IPS-18c (cell line): Measurements from ENCODE around the gene GNMT.
"Not testable (repeated sequence)": the region's sequence is repeated elsewhere in the genome, so short reads cannot be mapped to it uniquely, and the experiment has no call there.

ENCODE experiments used
- H3K4me3 ChIP-seq: 2 replicates; pipeline ENCODE4 v1.7.0; 2013; ENCODE audit warnings: low read depth, mild to moderate bottlenecking, low read length, moderate library complexity; ENCODE audit not compliant: insufficient read depth
- H3K9me3 ChIP-seq: one replicate; pipeline ENCODE4 v1.6.1; 2013; ENCODE audit warnings: mild to moderate bottlenecking, low read length, moderate library complexity; ENCODE audit not compliant: control insufficient read depth, insufficient read depth

The GNMT gene

GRCh38 chr6:42938987-42939809 is 21.4 kb upstream of the GNMT start:
- no peak overlapping the region for H3K4me3 ChIP-seq
- no peaks in the 10 kb centered on the region for H3K9me3 ChIP-seq

DNA sequence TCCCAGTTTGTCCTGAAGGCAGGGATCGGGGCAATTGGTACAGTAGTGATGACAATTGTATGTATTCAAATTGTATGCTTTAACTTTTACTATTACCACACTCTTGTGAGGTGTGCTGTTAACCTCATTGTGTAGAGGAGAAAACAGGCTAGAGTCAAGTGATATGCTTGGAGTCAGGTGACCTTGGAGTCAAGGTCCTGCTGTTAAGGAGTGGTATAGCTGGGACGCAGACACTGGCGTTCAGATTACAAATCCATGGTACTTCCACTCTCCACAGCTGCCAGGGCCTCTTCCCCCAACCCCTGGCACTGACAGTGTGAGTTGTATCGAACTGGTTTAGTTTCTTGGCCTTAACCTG is 20.8 kb upstream of the GNMT start:
- no peak overlapping the region for H3K4me3 ChIP-seq

DNA sequence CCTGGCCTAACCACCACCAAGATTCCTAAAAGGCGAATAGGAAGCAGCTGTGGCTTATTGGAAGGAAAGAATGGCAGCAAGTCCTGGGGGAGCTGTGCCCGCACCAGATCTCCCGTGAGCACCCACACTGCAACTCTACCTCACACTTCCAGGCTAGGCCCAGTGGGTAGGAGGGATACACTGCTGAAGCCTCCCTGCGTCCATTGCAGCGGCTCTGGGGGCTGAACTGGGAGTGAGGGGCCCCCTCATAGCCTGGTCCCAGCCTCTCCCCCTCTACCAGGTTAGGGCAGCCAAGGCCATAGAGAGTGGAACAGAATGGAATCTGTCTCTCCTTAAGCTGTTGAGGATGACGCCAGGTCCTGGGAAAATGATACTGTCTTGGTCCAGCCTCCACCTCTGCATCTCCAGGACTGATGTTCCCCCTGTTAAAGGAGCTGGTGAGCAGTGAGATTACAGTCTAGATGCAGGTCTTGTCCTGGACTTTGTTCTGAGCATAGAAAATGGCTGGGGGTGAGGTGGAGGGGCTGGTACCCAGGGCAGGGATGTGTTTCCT is 20.0 kb upstream of the GNMT start:
- Histone ChIP-seq H3K4me3 (no peak overlapping the region), H3K9me3 (no peaks in the 10 kb centered on the region)

More for the DNA sequence above, 20.8 kb upstream of the GNMT start:
- no peaks in the 10 kb centered on the region for H3K9me3 ChIP-seq

- H3K4me3 ChIP-seq, H3K9me3 ChIP-seq: not testable (repeated sequence)
Observed at GRCh38 chr6:42941356-42941755, 19.2 kb upstream of the GNMT start.

GRCh38 chr6:42942444-42942843 is 18.1 kb upstream of the GNMT start:
- no peak overlapping the region for H3K4me3 ChIP-seq
- H3K9me3 ChIP-seq = no peaks in the 10 kb centered on the region

GRCh38 chr6:42947950-42948349 is 12.6 kb upstream of the GNMT start:
- Histone ChIP-seq H3K4me3 (no peak overlapping the region), H3K9me3 (no peaks in the 10 kb centered on the region)

DNA sequence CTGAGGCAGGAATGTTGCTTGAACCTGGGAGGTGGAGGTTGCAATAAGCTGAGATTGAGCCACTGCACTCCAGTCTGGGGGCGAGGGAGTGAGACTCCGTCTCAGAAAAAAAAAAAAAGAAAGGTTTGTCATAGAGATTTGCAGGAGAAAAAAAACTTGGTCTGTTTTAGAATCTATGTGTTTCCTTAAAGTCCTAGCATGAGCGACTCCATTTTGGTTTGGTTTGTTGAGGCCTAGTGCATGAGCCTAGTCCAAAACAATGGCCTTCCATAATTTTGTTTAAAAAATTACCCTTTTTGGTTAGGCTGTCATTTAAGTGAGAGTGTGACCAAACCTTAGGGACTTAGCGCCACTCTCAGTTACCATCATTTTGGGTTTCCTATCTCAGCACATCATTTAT is 8.2 kb upstream of the GNMT start:
- H3K9me3 ChIP-seq = no peaks in the 10 kb centered on the region
- no peak overlapping the region for H3K4me3 ChIP-seq

DNA sequence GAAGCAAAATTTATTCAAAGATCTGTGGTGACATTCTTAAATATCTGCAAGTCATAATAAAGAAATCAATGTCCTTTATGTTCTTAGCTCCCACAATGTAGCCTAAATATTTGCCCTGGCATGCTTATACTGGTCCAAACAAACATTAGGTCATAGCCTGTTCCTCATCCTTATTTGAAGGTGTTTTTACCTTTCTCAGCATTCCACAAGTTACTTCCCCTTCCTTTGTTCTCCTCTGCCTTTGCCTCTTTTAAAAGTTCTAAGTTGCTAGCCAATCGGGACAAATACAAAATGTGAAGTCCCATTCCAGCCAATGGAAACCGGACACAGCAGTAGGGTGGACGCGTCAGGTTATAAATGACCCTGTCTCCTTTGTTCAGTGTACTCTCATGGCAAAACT is 6.1 kb upstream of the GNMT start:
- H3K9me3 ChIP-seq = not testable (repeated sequence)

DNA sequence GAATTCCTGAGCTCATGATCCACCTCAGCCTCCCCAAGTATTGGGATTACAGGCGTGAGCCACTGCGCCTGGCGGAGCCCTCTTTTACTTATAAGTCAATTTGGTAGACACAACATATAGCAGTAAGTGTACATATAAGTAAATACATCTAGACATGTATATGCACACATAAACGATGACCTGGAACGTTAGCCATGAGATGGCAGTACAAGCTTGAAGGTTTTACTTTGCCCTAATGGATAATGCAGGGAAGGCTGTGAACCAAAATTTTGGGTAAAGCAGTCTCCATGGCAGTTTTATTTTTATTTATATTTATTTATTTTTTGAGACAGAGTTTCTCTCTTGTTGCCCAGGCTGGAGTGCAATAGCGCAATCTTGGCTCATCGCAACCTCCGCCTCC is 2.4 kb upstream of the GNMT start:
- Histone ChIP-seq H3K9me3 (peaks cover 3% of the 10 kb centered on the region), H3K4me3 (no peak overlapping the region)

More for the DNA sequence above, 6.1 kb upstream of the GNMT start:
- not testable (repeated sequence) for H3K4me3 ChIP-seq

- Histone ChIP-seq H3K9me3 (peaks cover 3% of the 10 kb centered on the region), H3K4me3 (peak overlapping the region; percentile 76; the same call in 1 of the 2 replicates)
Observed at GRCh38 chr6:42959917-42960242, 674 bp upstream of the GNMT start.

DNA sequence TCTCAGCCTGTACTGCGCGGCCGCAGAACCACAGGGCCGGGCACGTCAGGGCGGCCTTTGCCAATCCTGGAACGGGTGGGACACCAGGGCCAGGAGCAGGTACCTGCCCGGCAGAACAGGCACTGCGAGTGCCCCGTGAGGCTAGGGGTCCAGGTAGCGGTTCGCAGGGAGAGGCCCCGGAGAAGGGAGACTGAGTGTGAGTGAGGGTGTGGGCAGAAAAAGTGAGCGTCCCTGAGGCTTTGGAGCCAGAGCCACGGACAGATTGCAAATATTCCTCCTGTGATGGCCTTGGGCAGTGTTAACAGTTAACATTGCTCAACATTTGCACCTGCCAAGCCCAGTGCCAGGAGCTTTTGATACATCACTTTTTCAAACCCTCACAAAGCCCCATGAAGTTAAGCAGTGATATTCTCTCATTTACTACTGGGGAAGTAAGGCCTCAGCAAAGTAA is 491 bp downstream of the GNMT start:
- Histone ChIP-seq H3K4me3 (peak overlapping the region; percentile 76), H3K9me3 (peaks cover 3% of the 10 kb centered on the region)

DNA sequence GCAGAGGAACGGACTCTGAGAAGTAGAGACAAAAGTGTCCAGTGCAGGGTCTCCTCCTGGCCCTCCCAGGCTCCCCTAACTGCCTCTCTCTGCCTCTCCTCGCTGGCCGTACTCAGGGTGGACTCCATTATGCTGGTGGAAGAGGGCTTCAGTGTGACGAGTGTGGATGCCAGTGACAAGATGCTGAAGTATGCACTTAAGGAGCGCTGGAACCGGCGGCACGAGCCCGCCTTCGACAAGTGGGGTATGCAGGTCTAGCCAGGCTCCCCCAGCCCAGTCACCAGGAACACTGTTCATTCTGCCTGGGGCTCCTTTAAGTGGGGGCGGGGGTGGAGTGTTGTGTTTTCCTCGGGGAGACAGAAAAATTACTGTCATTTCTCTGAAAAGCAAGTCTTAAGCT is 1.5 kb downstream of the GNMT start:
- Histone ChIP-seq H3K4me3 (no peak overlapping the region), H3K9me3 (peaks cover 3% of the 10 kb centered on the region)

GRCh38 chr6:42962502-42963178 is 2.1 kb downstream of the GNMT start:
- Histone ChIP-seq H3K4me3 (no peak overlapping the region), H3K9me3 (peaks cover 3% of the 10 kb centered on the region)

- no peak overlapping the region for H3K4me3 ChIP-seq
- H3K9me3 ChIP-seq = peaks cover 3% of the 10 kb centered on the region
Observed at GRCh38 chr6:42963179-42963854, 2.8 kb downstream of the GNMT start.

DNA sequence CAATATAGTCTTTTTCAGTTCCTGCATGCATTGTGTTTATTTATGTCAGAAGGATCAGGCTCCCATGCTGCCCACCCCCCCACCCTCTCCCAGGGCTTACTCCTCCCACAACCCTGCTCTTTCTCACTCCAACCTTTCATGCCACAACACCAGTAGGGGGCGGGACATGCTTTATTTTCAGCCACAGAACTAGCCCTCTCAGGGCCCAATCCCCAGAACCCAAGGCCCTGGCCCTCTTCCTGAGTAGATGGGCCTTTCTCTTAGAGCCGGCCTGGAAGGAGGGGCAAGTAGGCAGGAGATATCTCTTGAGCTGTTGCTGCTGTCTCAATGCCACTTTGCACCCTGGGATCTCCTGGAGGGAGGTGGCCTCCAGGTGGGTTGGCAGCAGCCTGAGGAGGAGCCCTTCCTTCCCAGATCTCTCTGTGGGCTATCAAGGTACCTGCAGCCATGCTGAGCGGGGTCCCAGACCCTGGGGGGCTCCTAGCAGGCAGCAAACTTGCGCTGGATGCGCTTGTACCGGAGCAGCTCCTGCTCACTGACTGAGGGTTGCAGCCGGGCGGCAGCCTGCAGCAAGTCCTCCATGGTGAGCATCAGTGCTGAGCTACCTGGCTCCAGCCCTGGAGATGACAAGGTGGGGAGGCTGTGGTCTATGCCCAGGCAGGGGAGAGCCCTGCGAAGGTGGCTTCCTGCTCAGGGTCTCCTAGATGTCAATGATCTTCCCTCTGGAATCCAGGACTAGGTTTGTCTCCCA is 3.5 kb downstream of the GNMT start:
- Histone ChIP-seq H3K4me3 (no peak overlapping the region), H3K9me3 (peaks cover 3% of the 10 kb centered on the region)

- H3K9me3 ChIP-seq = no peaks in the 10 kb centered on the region
- no peak overlapping the region for H3K4me3 ChIP-seq
Observed at GRCh38 chr6:42966571-42966970, 6.0 kb downstream of the GNMT start.

DNA sequence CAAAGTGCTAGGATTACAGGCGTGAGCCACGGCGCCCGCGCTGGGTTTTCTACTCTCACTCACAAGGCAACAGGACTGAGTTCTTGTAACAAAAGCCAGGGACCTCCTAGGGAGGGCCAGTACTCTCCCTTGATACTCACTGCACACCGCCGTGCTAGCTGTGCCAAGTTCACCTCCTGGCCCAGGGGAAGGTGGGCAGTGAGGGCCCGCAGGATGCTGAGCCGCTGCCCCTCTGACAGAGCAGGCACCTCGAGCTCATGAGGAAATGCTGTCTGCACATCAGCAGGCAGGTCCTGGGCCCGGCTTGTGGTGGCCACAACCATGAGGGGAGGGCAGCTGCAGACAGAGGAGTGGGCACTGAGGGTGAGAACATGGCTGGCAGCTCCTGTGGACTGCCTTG is 6.7 kb downstream of the GNMT start:
- no peak overlapping the region for H3K4me3 ChIP-seq
- H3K9me3 ChIP-seq = no peaks in the 10 kb centered on the region
